Activated CD4-positive, alpha-beta T cell treated with anti-CD3 and anti-CD28 coated beads, Interleukin-2, Interleukin-6, amounts not matched to agents 100 ng/mL and 50 ng/mL, durations not matched to agents 16 hours and 8 hours (primary cell): ENCODE measurements around the gene CACNG4.
"Not testable (repeated sequence)": the region's sequence is repeated elsewhere in the genome, so short reads cannot be mapped to it uniquely, and the experiment has no call there.

Experiments
- DNase-seq: peaks from one replicate; pipeline ENCODE4 v3.0.0-alpha.2; 2020

Gene CACNG4

DNA sequence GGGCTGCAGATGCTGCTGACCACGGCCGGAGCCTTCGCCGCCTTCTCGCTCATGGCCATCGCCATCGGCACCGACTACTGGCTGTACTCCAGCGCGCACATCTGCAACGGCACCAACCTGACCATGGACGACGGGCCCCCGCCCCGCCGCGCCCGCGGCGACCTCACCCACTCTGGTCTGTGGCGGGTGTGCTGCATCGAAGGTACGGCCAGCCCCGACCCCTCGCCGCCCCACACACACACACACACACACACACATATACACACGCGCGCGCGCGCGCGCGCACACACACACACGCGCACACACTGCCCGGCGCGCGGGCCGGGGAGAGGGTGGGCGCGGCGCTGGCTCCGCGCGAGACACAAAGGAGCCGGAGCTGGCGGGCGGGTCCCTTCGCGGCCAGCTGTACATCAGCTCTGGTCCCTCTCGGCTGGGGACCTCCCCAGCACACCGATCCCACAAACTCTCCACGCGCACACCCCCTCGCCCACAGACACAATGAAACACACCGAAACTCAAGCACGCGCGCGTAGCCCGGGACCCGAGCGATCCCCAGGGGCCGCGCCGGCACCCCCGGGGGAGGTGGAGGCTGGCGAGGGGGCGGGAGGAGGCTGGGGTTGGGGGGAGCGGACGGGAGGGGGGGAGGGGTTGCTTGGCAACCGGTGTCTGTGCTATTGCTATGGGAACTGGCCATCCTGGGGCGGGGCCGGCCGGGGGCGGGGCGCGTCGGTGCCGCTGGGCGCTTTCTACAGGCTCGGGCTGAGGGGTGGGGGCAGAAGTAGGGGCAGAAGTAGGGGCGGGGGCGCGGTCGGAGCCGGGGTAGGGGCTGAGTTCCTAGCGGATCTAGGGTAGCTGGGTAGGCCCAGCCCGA, 658 bp downstream of the CACNG4 start:
- DNase-seq: peak; percentile 32

DNA sequence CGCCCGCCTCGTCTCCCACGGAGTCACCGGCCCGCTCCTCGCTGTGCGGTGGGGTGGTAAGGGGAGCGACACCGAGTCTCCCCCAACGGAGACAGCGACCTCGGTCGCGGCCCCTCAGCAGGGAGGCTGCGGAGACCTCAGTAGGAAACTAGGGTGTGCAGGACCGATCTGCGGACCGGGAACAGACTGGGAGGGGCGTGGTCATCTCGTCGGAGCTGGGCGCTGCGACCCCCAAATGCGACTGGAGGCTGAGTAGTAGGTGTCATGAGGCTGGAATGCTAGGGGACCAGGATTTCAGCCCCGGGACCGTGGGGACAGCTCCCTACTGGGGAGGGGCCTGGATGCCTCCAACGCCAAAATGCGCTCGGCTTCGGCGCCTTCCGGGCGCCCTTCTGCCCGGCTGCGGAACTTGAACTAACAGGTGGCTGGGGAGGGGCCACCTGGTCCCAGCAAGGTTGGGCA, 1.3 kb downstream of the CACNG4 start:
- DNase-seq: peak; percentile 8

DNA sequence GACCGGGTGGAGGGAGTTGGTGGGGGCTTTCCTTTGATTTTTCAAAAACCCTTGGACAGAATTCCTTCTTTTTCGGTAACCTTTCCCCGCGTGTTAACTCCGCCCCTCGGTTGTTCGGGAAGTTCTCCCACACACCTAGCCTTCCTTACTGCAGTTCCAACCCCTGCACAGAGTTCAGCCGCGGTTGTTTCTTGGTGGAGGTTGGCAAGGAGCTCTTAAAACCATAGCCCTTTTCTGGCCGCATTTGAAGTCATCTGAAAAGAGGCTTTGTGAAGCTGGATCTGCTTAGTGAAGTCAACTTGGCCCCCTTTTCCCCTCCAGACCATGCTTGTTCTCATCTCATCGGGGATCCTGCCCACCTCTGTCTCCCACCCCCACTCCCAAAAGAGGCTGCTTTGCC, 1.8 kb downstream of the CACNG4 start:
- DNase-seq: no peak

DNA sequence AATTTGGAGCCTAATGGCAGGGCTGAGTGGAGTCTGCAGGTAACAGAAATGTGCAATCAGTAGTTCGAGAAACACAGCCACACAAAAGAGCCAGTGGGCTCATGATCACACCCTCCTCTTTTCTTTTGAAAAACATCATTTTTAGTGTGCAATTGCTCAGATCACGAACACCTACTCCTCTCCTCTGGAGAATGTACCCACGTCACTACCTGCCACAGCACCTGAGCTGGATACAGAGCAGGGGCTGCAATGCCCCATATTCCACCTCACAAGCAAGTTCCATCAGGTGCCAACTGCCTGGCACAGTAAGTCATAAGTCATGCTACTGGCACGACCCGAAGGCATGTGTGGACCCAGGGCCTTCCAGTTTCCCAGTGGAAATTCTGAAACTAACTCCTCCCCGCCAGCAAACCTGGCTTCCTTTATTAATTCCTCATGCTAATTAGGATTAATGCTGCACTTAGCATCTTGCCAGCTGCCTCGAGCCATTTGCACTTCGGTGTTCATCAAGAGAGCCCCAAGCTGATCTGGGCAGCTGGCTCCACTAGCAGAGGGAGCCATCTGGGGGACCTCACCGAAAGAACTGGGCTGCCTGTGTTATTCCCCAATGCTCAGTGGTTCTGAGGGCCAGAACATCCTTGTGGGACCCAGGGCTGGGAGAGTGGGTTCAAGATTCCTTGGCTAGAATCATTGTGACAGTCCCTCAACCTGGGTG, 2.4 kb downstream of the CACNG4 start:
- DNase-seq: no peak

DNA sequence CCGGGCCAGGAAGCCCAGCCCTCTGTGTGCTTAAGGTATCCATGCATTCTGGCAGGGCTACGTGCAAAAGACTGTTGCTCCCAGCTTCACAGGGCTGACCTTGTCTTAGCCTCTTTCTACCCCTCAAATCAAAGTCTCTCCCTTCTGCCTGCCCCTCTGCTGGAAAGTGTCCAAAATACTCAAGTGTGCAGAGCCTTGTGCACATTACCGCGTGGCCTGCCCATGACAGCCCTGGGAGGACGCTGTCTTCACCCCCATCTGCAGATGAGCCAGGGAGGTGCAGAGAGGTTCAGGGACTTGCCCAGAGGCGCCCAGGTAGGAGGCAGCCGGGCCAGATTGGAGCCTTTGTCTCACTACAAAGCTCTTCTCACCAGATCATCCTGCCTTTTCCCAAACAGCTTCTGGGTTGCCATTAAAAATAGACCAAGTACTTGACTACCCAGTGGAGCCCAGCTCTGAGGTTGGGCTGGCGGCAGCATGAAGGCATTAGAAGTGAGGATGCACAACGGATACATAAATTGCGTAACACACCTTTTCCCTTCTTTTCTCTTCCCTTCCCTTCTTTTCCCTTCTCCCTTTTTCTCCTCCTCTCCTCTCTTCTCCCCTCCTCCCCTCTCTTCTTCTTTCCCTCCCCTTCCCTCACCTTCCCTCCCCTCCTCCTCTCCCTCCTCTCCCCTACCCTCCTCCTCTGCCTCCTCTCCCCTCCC, 3.5 kb downstream of the CACNG4 start:
- no peak for DNase-seq

DNA sequence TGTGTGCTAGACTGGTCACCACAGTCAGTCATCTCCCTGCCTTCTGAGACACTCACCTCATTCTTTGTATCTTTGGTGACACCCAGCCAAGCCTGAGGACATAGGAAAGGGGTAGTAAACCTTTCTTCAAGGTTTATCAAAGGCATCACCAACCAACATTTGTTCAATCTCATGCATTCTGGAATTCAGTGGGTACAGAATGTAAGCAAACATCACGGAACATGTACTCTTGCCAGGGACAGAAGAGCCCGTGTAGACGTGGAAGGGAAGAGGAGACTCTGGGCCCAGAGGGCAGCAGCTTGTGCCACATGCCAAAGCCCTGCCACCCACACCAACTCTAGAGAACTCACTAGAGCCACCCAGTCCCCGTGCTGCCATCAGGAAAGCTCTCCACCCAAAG, 4.4 kb downstream of the CACNG4 start:
- DNase-seq: no peak

DNA sequence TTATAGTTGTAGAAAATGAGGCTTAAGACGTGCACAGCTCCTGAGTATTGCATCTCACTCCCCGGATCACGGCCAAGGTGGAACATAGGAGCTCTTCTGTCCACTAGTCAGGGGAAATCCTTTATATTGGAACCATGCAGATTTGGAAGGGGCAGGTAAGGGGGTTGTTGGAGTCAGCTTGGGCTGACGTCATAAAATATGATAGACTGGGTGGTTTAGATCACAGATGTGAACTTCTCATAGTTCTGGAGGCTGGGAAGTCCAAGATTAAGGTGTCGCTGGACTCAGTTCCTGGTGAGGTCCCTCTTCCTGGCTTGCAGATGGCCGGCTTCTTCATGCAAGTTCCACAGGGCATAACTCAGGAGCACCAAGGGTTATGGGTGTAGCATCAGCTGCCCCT, 5.6 kb downstream of the CACNG4 start:
- DNase-seq: no peak

DNA sequence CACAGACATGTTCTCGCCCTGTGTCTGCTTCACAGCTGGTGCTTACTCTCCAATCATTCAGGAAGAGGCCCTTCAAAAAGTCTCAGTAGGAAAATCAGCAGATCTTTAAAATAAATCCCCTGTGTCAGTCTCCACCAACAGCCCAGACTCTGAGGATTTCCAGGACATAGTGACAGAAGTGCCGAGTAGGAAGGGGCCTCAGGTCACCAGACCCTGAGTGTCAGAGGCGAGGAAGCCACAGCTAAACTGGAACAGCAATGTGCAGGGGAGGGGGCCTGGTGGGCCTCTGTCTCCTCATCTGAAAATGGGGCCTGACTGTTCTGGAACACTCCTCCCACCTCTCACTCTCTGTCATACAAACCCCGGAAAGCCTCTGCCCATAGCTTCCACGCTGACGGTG, 6.3 kb downstream of the CACNG4 start:
- DNase-seq: no peak

DNA sequence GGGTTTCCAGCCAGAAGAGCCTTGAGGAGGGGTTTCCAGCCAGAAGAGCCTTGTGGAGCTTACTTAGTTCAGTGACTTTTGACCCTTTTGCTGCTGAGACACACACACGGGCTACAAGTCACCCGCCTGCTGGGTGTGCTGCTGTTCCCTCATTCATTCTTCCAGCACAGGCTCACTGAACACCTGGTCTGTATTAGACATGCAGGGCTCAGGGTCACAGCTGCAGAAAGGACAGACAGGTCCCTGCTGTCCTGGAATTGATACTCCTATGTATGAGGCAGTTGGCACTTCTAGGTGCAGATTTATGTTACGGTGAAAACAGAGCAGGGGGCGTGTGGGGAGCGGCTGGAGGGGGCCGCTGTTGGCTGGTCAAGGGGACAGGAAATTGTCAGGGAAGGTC, 6.8 kb downstream of the CACNG4 start:
- DNase-seq: no peak

DNA sequence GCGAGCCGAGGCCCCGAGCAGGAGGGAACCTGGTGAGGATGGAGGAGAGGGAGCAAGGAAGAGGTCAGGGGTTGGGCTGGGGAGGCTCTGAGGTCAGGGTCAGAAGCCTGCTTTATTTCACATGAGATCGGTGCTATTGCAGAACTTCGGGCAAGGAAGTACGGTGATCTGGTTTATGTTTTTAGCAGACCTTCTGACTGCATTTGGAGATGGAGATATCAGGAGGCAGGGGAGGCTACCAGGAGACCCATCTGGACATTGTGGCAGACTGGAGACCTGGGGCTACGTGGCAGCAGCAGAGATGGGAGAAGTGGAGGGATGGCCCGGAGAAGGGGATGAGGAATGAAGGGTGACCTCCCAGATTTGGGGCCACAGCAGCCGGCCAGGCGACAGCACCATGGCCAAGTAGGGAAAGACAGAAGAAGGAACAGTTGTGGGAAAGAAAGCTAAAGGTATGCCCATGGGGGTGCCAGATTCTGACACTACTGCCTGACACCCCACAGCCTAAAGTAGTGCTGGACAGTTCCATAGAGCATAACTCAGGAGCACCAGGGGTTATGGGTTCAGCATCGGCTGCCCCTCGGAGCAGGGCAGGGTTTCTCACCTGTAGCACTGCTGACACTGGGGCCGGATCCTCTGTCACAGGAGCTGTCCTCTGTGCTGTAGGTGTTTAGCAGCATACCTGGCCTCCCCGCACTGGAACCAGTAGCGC, 7.4 kb downstream of the CACNG4 start:
- DNase-seq: no peak

DNA sequence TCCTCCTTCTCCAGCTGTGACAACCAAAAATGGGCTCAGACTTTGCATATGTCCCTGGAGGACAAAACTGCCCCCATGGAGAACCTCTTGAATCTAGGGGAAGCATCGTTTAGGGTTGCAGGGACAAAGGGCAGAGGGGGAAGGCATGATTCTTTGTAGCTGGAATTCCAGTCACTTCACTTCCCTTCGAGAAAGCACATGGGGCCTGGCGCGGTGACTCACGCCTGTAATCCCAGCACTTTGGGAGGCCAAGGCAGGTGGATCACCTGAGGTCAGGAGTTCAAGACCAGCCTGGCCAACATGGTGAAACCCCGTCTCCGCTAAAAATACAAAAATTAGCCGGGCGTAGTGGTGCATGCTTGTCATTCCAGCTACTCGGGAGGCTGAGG, 7.9 kb downstream of the CACNG4 start:
- not testable (repeated sequence) for DNase-seq

DNA sequence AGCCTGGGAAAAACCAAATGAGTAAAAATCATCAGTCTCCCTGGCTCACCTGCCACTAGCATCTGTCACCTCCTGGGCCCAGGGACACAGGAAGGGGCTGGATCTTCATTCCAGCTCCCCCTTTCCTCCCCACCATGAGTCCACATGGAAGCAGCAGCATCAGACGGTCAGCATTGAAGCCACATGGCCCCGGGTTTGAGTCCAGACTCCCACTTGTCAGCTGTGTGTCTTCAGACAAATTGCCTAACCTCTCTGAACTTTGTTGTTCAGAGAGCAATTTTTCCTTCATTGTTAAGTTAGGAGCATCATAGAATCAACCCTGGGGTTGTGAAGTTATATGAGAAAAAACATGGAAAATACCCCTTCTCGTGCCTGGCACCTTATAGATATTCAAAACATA, 10.7 kb downstream of the CACNG4 start:
- DNase-seq: no peak

DNA sequence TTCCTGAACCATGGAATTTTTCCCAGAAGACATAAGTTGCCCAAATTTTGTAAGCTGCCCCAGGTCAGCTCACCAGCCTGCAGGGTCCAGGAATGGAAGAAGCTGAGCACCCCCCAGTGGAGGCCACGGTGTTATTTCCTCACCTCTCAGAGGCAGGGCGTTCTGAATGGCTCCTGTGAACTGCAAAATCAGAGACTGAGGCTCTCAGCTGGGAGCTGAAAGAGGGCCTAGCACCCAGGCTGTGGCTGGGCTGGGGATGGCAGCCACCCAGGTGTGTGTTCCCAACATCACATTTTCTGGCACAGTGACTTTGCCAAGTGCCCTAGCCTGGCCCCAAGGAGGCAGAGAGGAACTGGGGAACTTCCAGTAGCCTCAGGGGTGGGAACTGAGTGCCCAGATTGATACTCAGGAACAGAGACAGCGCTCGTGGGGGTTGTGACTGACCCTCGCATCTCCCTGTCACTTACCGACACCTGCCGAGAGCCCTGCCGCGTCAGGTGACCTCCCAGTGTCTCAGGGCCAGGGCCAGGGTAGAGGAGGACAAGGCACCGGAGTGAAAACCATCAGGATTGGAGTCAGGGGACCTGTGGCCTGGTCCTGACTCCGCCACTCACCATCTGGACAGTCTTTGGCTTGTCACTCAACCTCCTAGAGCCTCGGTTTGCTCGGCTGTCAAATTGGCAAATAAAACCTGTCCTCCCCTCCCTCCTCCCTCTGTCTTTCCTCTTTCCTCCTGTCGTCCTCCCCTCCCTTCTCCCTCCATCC, 11.3 kb downstream of the CACNG4 start:
- DNase-seq: peak; percentile 18

DNA sequence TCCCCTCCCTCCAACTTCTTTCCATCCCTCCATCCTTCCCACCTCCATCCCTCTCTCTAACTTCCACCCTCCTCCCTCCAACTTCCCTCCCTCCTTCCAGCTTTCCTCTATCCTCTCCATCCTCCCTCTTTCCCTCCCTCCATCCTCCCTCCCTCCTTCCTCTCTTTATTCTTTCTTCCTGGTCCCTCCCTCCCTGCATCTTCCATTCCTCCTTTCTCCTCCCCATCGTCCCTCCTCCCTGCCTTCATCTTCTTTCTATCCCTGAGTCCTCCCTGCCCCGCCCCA, 11.8 kb downstream of the CACNG4 start:
- DNase-seq: no peak

DNA sequence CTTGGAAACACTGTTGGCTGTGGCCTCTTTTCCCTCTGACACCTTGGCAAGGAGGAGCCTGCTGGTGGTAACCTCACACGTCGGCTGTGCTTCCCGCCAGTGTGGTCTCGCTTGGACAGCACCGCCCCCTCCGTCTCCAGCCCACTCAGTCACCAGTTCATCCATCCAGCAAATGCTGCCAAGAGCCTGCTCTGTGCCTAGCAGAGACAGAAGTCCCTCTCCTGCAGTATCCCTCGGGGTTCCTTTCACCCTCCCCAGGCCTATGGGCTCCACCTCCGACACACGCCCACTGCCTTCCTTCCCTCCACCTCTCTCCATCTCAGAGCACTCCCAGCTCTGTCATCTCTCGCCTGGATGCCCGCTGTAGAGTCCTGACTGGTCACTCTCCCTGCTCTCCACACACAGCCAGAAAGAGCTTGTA, 12.3 kb downstream of the CACNG4 start:
- no peak for DNase-seq

DNA sequence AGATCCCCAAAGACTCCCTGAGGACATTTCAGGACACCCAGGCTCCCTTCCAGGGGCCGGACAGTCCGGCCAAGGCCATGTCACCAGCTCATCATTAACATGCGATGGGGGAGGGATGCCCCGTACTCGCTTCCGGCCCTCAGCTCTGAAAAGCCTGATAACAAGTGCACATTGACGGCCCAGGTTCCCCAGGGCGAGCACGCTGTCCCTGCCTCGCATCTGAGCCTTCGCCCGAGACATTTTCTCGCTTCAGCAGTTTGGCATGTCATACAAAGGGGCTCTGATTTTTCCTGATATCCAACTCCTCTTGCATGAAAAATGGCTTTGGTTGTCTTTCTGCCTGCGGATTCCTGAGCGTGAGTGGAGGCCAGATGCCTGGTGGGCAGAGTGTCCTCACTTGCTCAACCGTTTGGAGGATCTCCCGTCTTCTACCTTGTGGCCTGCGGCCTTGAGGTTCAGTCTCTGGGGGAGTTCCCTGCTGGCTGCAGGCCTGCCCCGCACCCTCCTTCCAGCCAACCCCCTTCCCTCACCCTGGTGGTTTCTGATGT, 14.1 kb downstream of the CACNG4 start:
- no peak for DNase-seq

DNA sequence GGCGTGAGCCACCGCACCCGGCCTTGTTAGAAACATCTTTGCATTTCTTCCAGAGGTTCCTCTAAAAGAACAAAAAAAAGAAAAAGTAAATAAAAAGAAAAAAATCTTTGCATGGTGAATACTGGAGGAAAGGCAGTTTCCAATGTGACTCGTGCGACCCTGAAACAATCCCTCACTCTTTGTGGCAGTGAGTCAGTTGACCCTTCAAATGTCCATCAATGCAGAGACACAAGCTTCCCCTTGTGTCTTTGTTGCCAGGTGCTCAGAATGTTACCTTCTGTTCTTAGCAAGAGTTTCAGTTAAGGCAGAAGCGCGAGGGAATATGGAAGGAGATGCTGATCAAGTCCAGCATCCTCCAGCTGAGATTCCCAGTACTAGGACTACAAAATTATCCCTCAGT, 16.4 kb downstream of the CACNG4 start:
- DNase-seq: no peak

DNA sequence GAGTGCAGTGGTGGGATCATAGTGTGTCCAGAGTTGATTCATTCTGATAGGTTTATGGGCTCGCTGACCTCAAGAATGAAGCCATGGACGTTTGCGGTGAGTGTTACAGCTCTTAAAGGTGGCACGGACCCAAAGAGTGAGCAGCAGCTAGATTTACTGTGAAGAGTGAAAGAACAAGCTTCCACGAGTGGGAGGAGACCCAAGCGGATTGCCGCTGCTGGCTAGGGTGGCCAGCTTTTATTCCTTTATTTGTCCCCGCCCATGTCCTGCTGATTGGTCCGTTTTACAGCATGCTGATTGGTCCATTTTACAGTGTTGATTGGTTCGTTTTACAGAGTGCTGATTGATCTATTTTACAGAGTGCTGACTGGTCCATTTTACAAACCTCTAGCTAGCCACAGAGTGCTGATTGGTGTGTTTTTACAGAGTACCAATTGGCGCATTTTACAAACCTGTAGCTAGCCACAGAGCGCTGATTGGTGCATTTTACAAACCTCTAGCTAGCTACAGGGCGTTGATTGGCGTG, 17.5 kb downstream of the CACNG4 start:
- DNase-seq: no peak

DNA sequence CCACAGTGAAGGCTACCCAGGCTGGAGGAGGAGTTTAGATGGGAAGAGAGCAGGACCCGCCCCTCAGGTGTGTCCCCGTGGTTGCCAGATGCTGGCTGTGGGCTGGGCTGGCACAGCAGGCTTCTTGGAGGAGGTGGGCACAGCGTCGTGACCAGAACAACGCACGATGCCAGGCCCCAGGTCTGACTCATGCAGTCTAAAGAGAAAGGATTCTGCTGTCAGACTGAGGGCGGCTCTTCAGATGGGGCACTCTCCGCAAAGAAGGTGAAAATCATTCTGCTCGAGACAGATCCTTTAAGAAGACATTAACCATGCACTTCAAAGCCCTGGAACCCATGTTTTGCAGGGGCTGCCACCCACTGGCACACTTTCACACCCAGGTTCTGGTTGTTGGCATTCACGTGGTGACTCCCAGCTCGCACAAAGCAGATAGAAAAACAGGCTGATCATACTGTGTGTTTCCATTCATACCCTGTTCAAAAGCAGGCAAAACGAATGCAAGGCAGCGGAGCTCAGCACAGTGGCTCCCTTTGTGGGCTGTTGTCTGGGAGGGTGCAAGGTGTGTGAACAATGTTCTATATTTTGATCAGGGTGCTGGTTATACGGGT, 19.0 kb downstream of the CACNG4 start:
- no peak for DNase-seq

DNA sequence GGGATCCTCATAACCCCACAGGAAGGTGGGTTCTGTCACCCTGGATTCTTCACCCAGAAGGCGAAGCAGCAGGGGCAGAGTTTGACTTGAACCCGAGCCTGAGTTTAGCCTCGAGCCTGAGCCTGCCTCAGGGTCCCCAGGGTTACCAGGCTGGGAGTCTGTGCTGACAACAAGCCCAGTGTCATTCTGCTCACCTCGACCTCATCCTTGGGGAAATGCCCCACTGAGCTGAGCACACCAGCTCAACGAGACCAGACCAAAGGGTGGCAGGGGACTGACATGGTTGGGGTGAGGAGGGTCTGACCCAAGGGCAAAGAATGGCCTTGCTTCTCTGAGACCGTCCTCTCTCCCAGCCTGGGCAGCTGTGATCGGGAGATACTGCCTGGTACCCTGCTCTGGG, 20.2 kb downstream of the CACNG4 start:
- DNase-seq: no peak
